ENCODE measurements around the gene GCNA.
"Not testable (repeated sequence)": the region's sequence is repeated elsewhere in the genome, so short reads cannot be mapped to it uniquely, and the experiment has no call there.

Gene GCNA

GRCh38 chrX:71549986-71550385 lies 28.3 kb upstream of the GCNA start:
- Histone ChIP-seq H3K27me3 (ENCODE audit: insufficient read depth, low read depth, severe bottlenecking) (peaks cover 4% of the 10 kb centered on the region), H3K36me3 (peaks cover 10% of the 10 kb centered on the region)
- no peak for DNase-seq

GRCh38 chrX:71550578-71550977 lies 27.7 kb upstream of the GCNA start:
- DNase-seq, result no peak
- Histone ChIP-seq H3K27ac (no peak overlapping the region), H3K27me3 (ENCODE audit: insufficient read depth, low read depth, severe bottlenecking) (peaks cover 4% of the 10 kb centered on the region), H3K4me3 (ENCODE audit: low read depth, low read length) (no peak overlapping the region), H3K9me3 (ENCODE audit: severe bottlenecking) (no peaks in the 10 kb centered on the region), H3K36me3 (peaks cover 13% of the 10 kb centered on the region)
- TF ChIP-seq, protein P1, sequence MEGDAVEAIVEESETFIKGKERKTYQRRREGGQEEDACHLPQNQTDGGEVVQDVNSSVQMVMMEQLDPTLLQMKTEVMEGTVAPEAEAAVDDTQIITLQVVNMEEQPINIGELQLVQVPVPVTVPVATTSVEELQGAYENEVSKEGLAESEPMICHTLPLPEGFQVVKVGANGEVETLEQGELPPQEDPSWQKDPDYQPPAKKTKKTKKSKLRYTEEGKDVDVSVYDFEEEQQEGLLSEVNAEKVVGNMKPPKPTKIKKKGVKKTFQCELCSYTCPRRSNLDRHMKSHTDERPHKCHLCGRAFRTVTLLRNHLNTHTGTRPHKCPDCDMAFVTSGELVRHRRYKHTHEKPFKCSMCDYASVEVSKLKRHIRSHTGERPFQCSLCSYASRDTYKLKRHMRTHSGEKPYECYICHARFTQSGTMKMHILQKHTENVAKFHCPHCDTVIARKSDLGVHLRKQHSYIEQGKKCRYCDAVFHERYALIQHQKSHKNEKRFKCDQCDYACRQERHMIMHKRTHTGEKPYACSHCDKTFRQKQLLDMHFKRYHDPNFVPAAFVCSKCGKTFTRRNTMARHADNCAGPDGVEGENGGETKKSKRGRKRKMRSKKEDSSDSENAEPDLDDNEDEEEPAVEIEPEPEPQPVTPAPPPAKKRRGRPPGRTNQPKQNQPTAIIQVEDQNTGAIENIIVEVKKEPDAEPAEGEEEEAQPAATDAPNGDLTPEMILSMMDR (IDR thresholded peaks at IDR 0.05; ENCODE audit: low read depth, low read length), result no peak

More at GRCh38 chrX:71549986-71550385, 28.3 kb upstream of the GCNA start:
- Histone ChIP-seq H3K27ac (no peak overlapping the region), H3K4me3 (ENCODE audit: low read depth, low read length) (no peak overlapping the region), H3K9me3 (ENCODE audit: severe bottlenecking) (no peaks in the 10 kb centered on the region)
- TF ChIP-seq, protein P1 (IDR thresholded peaks at IDR 0.05; ENCODE audit: low read depth, low read length), result no peak

DNA sequence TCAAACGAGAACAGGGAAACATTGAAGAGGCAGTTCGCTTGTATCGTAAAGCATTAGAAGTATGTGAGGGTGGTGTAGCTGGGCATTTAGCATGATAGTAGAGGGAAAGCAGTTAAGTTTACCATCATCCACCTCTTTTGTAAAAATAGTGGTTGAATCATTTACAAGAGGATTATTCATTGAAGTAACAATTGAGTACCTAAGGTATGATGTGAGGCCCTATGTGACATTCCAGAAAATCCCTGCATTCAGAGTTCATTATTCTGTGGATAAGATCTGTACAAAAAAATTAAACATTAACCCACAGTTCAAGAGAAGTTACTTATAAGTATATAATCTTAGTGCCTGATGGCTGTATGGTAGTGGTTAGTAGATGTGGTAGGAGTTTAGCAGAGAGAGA lies 22.2 kb upstream of the GCNA start:
- Histone ChIP-seq H3K27ac (no peak overlapping the region), H3K27me3 (ENCODE audit: insufficient read depth, low read depth, severe bottlenecking) (no peaks in the 10 kb centered on the region), H3K9me3 (ENCODE audit: severe bottlenecking) (no peaks in the 10 kb centered on the region), H3K36me3 (peaks cover 34% of the 10 kb centered on the region), H3K4me3 (ENCODE audit: low read depth, low read length) (no peak overlapping the region)
- TF ChIP-seq, protein P1 (IDR thresholded peaks at IDR 0.05; ENCODE audit: low read depth, low read length), result no peak
- DNase-seq, result no peak

GRCh38 chrX:71558920-71559319 lies 19.3 kb upstream of the GCNA start:
- TF ChIP-seq, protein P1 (IDR thresholded peaks at IDR 0.05; ENCODE audit: low read depth, low read length), result no peak
- H3K36me3 ChIP-seq, result peaks cover 48% of the 10 kb centered on the region
- H3K9me3 ChIP-seq (ENCODE audit: severe bottlenecking), result no peaks in the 10 kb centered on the region
- no peaks in the 10 kb centered on the region for H3K27me3 ChIP-seq (ENCODE audit: insufficient read depth, low read depth, severe bottlenecking)
- no peak for DNase-seq
- H3K4me3 ChIP-seq (ENCODE audit: low read depth, low read length), result no peak overlapping the region
- no peak overlapping the region for H3K27ac ChIP-seq

- H3K4me3 ChIP-seq (ENCODE audit: low read depth, low read length); H3K27me3 ChIP-seq (ENCODE audit: insufficient read depth, low read depth, severe bottlenecking); H3K9me3 ChIP-seq (ENCODE audit: severe bottlenecking); H3K27ac ChIP-seq; DNase-seq: not testable (repeated sequence)
- peaks cover 54% of the 10 kb centered on the region for H3K36me3 ChIP-seq
These were observed 18.5 kb upstream of the GCNA start for GRCh38 chrX:71559773-71560172.

DNA sequence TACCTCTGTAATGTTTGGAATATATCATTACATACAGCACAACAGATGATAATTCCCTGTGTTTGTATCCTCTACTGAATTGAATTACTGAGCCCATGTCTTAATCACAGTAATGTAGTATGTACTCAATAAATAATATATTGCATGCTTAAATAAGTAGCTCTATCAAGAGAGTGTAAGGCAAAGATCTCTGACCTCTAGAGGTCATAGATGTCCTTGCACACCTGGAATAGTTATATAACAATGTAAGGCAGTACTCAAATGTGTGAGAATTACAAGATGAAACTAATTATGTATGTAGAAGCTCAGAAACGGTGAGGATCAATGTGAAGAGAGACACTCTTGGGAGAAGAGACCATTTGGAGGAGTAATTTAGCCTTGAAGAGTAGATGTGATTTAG lies 14.3 kb upstream of the GCNA start:
- Histone ChIP-seq H3K4me3 (ENCODE audit: low read depth, low read length) (no peak overlapping the region), H3K36me3 (peaks cover 65% of the 10 kb centered on the region), H3K27me3 (ENCODE audit: insufficient read depth, low read depth, severe bottlenecking) (peaks cover 14% of the 10 kb centered on the region), H3K27ac (no peak overlapping the region), H3K9me3 (ENCODE audit: severe bottlenecking) (no peaks in the 10 kb centered on the region)
- no peak for DNase-seq
- TF ChIP-seq, protein P1 (IDR thresholded peaks at IDR 0.05; ENCODE audit: low read depth, low read length), result no peak
